HG03139 (cell line): ENCODE measurements around the gene FAM53B.
"Not testable (repeated sequence)": the region's sequence is repeated elsewhere in the genome, so short reads cannot be mapped to it uniquely, and the experiment has no call there.

Source experiments
- ATAC-seq: cut with Tn5 transposase; IDR thresholded peaks from one replicate; pipeline ENCODE4 v1.9.1; 2021; ENCODE audit not compliant: unreplicated experiment

Gene FAM53B

GRCh38 chr10:124590216-124591122 lies 153.7 kb downstream of the FAM53B start:
- no peak for ATAC-seq

GRCh38 chr10:124589491-124590041 lies 154.6 kb downstream of the FAM53B start:
- ATAC-seq, result no peak

GRCh38 chr10:124588736-124589490 lies 155.3 kb downstream of the FAM53B start:
- ATAC-seq, result no peak

- ATAC-seq, result not testable (repeated sequence)
Observed at GRCh38 chr10:124588341-124588735, 155.8 kb downstream of the FAM53B start.

- ATAC-seq, result no peak
Observed at GRCh38 chr10:124587811-124588211, 156.4 kb downstream of the FAM53B start.

- no peak for ATAC-seq
Observed at GRCh38 chr10:124586142-124586541, 158.0 kb downstream of the FAM53B start.

- ATAC-seq, result no peak
Observed at GRCh38 chr10:124579011-124579399, 165.2 kb downstream of the FAM53B start.

GRCh38 chr10:124578231-124579010 lies 165.8 kb downstream of the FAM53B start:
- ATAC-seq, result no peak

- ATAC-seq, result no peak
Observed at GRCh38 chr10:124577651-124578050, 166.5 kb downstream of the FAM53B start.

- no peak for ATAC-seq
Observed at GRCh38 chr10:124576526-124577420, 167.4 kb downstream of the FAM53B start.

GRCh38 chr10:124575107-124576035 lies 168.8 kb downstream of the FAM53B start:
- ATAC-seq, result no peak

- no peak for ATAC-seq
Observed at GRCh38 chr10:124574456-124575070, 169.6 kb downstream of the FAM53B start.

GRCh38 chr10:124573726-124574455 lies 170.3 kb downstream of the FAM53B start:
- ATAC-seq, result no peak

GRCh38 chr10:124572751-124573150 lies 171.4 kb downstream of the FAM53B start:
- no peak for ATAC-seq

- ATAC-seq, result no peak
Observed at GRCh38 chr10:124570646-124571045, 173.5 kb downstream of the FAM53B start.

GRCh38 chr10:124569623-124570470 lies 174.3 kb downstream of the FAM53B start:
- ATAC-seq, result no peak
